HG03097 (cell line): ENCODE results near the gene BHMT2.

Source experiments
- ATAC-seq: cut with Tn5 transposase; IDR thresholded peaks from one replicate; pipeline ENCODE4 v1.9.1; 2021; ENCODE audit not compliant: unreplicated experiment, low FRiP score

The BHMT2 gene

DNA sequence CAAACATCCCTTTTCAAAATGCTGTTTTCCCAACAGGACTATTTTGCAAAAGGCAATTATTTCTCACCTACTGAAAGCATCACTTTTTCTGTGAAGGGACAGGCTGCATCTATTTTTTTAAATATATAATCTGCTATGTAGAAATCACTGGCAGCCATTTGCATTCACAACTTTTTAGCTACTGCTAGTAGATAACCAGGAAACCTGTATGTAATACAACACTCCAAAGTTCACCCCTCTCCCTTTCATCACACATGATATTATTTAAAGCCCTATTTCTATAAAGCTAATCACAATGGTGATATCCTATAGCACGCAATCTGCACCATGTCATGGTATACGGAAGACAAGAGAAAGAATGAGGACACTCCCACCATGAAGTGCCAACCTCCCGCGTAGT is 9.9 kb upstream of the BHMT2 start:
- ATAC-seq, result no peak

DNA sequence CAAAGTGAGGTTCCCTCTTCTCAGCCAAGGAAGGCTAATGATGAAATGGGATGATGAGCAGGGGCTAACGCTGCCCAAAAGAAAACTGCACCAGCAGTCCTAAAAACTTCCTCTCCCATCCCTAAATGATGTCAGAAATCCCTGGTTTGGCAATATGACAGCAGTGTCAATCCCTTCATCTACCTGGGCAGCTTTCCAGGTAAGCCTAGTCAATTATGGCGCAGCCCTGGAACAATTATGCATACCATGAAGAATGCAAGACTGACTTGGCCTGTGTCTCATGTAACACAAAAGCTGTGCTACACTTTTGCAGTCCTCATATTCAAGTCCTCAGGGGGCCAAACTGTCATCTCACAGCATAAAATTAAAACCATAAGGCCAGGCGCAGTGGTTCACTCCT is 7.1 kb upstream of the BHMT2 start:
- ATAC-seq, result no peak

DNA sequence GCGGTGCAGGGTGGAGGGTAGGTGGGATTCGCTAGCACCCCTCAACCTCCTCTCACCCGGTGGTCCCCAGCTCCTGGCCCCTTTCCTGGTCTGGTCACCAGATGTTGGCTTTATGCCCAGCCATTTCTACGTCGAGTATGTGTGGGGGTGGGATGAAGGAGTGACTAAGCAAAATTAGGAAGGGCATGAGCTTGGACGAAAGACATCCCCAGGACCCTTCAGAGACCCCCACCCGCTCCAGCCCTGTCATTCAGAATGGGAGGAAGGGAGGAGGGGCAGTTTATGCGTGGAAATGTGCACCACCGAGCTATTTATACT is 742 bp downstream of the BHMT2 start:
- no peak for ATAC-seq

DNA sequence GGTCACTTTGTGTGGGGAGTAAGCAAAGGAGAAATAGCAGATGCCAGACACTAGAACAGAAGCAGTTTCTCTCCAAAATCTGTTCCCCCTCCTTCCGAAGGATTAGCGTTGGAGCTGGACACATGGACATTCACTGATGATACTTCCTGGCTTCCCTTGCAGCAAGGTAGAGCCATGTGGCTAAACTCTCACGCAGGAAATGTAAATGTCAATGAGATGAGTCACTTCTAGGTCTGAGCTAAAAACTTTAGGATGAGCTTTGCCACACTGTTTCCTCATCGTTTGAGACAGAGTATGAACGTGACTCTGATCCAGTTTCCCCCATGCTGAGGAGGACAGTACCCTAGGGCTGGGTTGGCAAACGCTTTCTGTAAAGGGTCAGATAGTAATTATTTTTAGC is 5.1 kb downstream of the BHMT2 start:
- ATAC-seq, result no peak

GRCh38 chr5:79075646-79076426 is 6.3 kb downstream of the BHMT2 start:
- no peak for ATAC-seq

GRCh38 chr5:79076819-79077218 is 7.3 kb downstream of the BHMT2 start:
- ATAC-seq, result no peak

DNA sequence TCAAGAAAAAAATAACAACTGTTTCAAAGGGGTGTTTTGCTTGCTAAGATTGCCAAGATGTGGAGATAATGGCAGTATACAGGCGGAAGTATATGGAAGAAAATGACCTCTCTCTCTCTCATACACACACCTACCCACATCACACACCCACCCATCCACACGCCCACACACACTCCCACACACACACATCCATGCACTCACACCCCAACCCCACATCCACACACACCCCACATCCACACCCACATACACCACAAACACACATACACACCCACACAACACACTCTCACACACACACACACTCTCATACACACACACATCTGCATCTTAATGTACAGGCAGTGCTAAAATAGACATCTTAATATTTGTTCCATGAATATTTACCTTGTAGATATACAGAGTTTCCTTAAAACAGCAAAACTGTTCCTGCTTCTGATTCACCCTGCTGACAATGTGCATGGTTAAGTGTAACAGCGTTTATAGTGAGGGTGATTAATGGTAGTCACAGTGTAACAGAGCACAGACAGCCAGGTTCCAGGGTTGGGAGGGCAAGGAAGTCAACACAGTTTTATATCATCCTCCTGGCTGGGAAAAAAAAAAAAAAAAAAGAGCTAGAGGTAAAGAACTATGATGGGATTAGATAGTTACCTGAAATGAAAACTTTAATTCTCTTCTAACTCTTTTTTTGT is 8.3 kb downstream of the BHMT2 start:
- ATAC-seq, result no peak

DNA sequence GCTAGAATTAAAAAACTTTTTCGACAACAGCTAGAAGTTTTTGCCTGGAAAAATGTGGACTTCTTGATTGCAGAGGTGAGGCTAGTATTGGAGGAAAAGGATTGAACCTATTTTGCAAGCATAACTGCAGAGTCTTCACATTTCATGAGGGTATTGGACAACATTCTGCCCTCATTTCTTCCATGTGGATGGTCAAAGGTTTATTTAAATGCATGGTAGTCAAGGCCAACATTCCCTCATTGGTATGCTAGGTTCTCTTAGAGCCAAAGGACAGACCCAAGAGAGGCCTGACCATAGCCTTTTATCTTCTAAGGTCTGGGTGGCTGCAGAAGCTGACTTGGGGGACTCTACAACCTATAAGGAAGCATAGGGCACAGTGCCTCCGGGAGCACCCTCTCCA is 11.2 kb downstream of the BHMT2 start:
- ATAC-seq, result no peak

- ATAC-seq, result no peak
Measured at GRCh38 chr5:79081779-79082178, 12.2 kb downstream of the BHMT2 start.

GRCh38 chr5:79086116-79086515 is 16.5 kb downstream of the BHMT2 start:
- ATAC-seq, result no peak

DNA sequence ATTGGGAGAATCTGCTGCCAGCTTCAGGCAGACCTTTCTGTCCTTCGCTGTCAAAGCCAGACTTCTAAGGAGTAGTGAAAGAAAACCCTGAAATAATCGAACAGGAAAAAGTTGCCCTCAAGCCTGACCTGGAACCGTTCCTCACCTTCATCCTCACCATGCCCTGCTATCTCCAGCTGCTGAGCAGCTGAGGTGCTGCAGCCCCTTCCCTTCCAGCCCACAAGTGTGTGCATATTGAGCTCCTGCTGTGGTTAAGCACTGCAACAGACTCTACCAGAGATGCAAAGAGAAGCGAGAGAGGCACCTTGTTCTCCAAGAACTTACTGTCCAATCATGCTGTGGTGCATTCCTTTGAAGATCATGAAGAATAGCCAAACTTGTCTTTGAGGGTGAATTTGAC is 18.9 kb downstream of the BHMT2 start:
- ATAC-seq, result no peak

GRCh38 chr5:79091064-79091463 is 21.5 kb downstream of the BHMT2 start:
- no peak for ATAC-seq

DNA sequence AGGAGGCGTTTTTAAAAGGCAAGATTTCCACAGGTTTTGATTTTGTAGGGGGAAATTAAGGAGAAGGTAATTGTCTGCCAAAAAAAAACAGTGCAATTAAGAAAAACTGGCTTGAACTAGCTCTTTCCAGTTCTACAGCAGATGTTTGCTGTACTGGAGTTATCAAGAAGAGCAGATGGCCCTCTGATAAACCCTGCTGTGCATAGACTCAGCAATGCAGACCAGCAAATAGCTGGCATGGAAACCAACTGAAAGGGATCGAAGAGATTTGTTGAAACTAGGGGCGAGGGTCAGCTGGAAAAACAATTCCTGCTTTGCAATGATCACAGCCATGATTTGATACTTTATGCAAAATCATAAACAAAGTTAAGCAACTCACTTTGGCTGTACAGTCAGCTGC is 24.2 kb downstream of the BHMT2 start:
- no peak for ATAC-seq

- no peak for ATAC-seq
Measured at GRCh38 chr5:79105868-79106267, 36.3 kb downstream of the BHMT2 start.

- no peak for ATAC-seq
Measured at GRCh38 chr5:79107020-79107796, 37.6 kb downstream of the BHMT2 start.

- ATAC-seq, result no peak
Measured at GRCh38 chr5:79108086-79108485, 38.5 kb downstream of the BHMT2 start.

- no peak for ATAC-seq
Measured at GRCh38 chr5:79108792-79109191, 39.2 kb downstream of the BHMT2 start.

- no peak for ATAC-seq
Measured at GRCh38 chr5:79109527-79110492, 40.2 kb downstream of the BHMT2 start.

DNA sequence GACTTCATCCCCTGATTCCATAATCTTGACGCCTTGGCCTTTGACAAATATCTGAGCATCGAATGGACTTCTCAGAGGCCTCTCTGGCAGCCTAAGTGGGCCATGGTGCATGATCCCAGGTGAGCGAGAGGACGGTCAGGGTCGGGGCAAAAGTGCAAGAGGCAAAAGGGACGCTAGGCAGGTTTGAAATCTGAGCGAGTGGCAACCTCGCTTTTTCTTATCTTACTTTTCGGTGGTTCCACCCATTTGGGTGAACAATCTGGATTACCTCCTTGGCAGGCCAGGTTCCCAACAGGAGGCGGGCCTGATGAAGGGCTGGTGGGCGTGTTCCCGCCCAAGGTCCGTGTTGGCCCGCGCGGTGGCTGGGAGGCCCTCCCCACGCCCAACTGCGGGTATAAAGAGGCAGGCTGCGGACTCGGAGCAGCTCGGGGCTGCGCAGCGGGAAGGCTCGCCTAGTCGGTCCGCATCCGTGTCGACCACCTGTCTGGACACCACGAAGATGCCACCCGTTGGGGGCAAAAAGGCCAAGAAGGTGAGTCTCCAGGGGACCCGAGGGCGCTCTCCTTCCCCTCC is 41.9 kb downstream of the BHMT2 start, which contains the start of gene BHMT:
Gene BHMT, plus strand, starts transcription at position 423 of the 573 bp plus-strand sequence. Its CDS starts 77 bp downstream, at position 500.
- no peak for ATAC-seq
